SK-N-SH treated with all-trans-retinoic acid at 6 μM for 48 hours (cell line): ENCODE results near the gene MRPL17.

Experiments used
- ARNTL ChIP-seq: fragments of 450-650 bp; formaldehyde crosslinking; IDR thresholded peaks from 2 replicates; pipeline ENCODE4 v1.5.0; 2020; ENCODE audit warnings: low read depth, mild to moderate bottlenecking, moderate library complexity, borderline replicate concordance
- CSRNP3 ChIP-seq: fragments of 250-450 bp; sonication (Bioruptor Pico); IDR thresholded peaks from 2 replicates; pipeline ENCODE4 v1.5.1; 2021; ENCODE audit warnings: mild to moderate bottlenecking, moderate library complexity
- GLIS3 ChIP-seq: fragments of 250-450 bp; sonication (Bioruptor Pico); IDR thresholded peaks from 2 replicates; pipeline ENCODE4 v1.5.0; 2020; ENCODE audit warnings: mild to moderate bottlenecking, moderate library complexity
- ISL1 ChIP-seq: fragments of 250-450 bp; sonication (Bioruptor Pico); IDR thresholded peaks from 2 replicates; pipeline ENCODE4 v2.1.2; 2022; ENCODE audit warnings: mild to moderate bottlenecking, moderate library complexity
- PATZ1 ChIP-seq: fragments of 250-450 bp; sonication (Bioruptor Pico); IDR thresholded peaks from 2 replicates; pipeline ENCODE4 v1.8.0; 2020; ENCODE audit warnings: mild to moderate bottlenecking, moderate library complexity, borderline replicate concordance
- PPARA ChIP-seq: fragments of 250-450 bp; sonication (Bioruptor Pico); IDR thresholded peaks from 2 replicates; pipeline ENCODE4 v1.5.0; 2020; ENCODE audit warnings: mild to moderate bottlenecking, borderline replicate concordance
- TCF4 ChIP-seq: fragments of 250-450 bp; sonication (Bioruptor Pico); IDR thresholded peaks from 2 replicates; pipeline ENCODE4 v1.8.0; 2021; ENCODE audit warnings: mild to moderate bottlenecking, moderate library complexity, borderline replicate concordance
- TSHZ2 ChIP-seq: fragments of 250-450 bp; sonication (Bioruptor Pico); IDR thresholded peaks from 2 replicates; pipeline ENCODE4 v1.5.0; 2020; ENCODE audit warnings: mild to moderate bottlenecking, moderate library complexity
- ZC3H10 ChIP-seq: fragments of 250-450 bp; sonication (Bioruptor Pico); IDR thresholded peaks from 2 replicates; pipeline ENCODE4 v1.5.1; 2021; ENCODE audit warnings: mild to moderate bottlenecking, moderate library complexity
- ZNF565 ChIP-seq: fragments of 450-650 bp; formaldehyde crosslinking; conservative IDR thresholded peaks from 2 replicates; pipeline ENCODE4 v1.5.0; 2020; ENCODE audit warnings: low read depth, mild to moderate bottlenecking, moderate library complexity

- TF ChIP-seq TSHZ2 (CRISPR knock-in tag) (no peak), PATZ1 (CRISPR knock-in tag) (no peak), ISL1 (CRISPR knock-in tag) (no peak), ZC3H10 (no peak), GLIS3 (no peak), ZNF565 (CRISPR knock-in tag) (no peak), CSRNP3 (CRISPR knock-in tag) (no peak), TCF4 (no peak), PPARA (CRISPR knock-in tag) (no peak), ARNTL (no peak)
Observed at GRCh38 chr11:6647836-6648235, 35.3 kb downstream of the MRPL17 start.
